Suprapubic skin (tissue), 4 donors: ENCODE results near the gene TMEM17.

ENCODE experiments used
- CTCF ChIP-seq, 2 donors: fragments of 200-600 bp in 1 of 2; fragments of 450-650 bp in 1 of 2; sonication (generic) in 1 of 2; IDR thresholded peaks; one replicate each; pipeline ENCODE4 v1.5.1; 2016 to 2019; ENCODE audit warnings: antibody characterized with exemption in 2 of 2, mild to moderate bottlenecking in 1 of 2, moderate library complexity in 1 of 2
- POLR2A ChIP-seq, 2 donors: fragments of 450-650 bp; IDR thresholded peaks; one replicate each; pipeline ENCODE4 v1.6.1; 2017; ENCODE audit warnings: antibody characterized with exemption in 2 of 2, mild to moderate bottlenecking in 2 of 2, moderate library complexity in 2 of 2
- POLR2AphosphoS5 ChIP-seq, 3 donors: sonication (generic); formaldehyde crosslinking; IDR thresholded peaks; one replicate each; pipeline ENCODE4 v1.6.1; 2017; ENCODE audit warnings: antibody characterized with exemption in 3 of 3

- TF ChIP-seq CTCF (IDR thresholded peaks at IDR 0.05) (no peak), POLR2A (IDR thresholded peaks at IDR 0.05) (no peak), POLR2AphosphoS5 (IDR thresholded peaks at IDR 0.05) (no peak)
Measured at GRCh38 chr2:62499430-62500060, 6.5 kb downstream of the TMEM17 start.
